H1 (cell line): ENCODE measurements around the gene POU4F2. TPM values are rescaled to one million over a fixed set of nuclear protein-coding genes. Genes with fewer than 3 reads are reported as not detected.

Source experiments
- ASH2L ChIP-seq: fragments of 200-600, 300-600 bp; sonication (generic); IDR thresholded peaks from one replicate; pipeline ENCODE4 v1.7.1; 2017; ENCODE audit warnings: low read length
- CEBPB ChIP-seq: IDR thresholded peaks from 2 replicates; pipeline ENCODE4 v1.6.1; 2012; ENCODE audit warnings: low read depth, low read length
- CHD7 ChIP-seq: fragments of 300-600 bp; sonication (generic); IDR thresholded peaks from 2 replicates; pipeline ENCODE4 v1.7.1; 2012; ENCODE audit warnings: low read length, moderate library complexity, mild to moderate bottlenecking, inconsistent platforms; ENCODE audit not compliant: insufficient replicate concordance
- NANOG ChIP-seq: IDR thresholded peaks from 2 replicates; pipeline ENCODE4 v1.6.1; 2011; ENCODE audit warnings: low read length, low read depth, mild to moderate bottlenecking, inconsistent platforms; ENCODE audit not compliant: insufficient read depth, poor library complexity, severe bottlenecking
- SIX5 ChIP-seq: IDR thresholded peaks from 2 replicates; pipeline ENCODE4 v1.6.1; 2011; ENCODE audit warnings: mild to moderate bottlenecking, low read depth, low read length
- TAF1 ChIP-seq: IDR thresholded peaks from 2 replicates; pipeline ENCODE4 v1.6.1; 2011; ENCODE audit warnings: mild to moderate bottlenecking, low read depth, low read length
- TAF7 ChIP-seq: optimal IDR thresholded peaks from 2 replicates; pipeline ENCODE3; 2011; ENCODE audit warnings: low read depth, mild to moderate bottlenecking, inconsistent platforms, low read length, moderate library complexity, borderline replicate concordance
- YY1 ChIP-seq: IDR thresholded peaks from 2 replicates; pipeline ENCODE4 v1.6.1; 2011; ENCODE audit warnings: low read depth, mild to moderate bottlenecking, low read length
- ZNF274 ChIP-seq: IDR thresholded peaks from 2 replicates; pipeline ENCODE4 v1.7.0; 2012; ENCODE audit warnings: low read length, borderline replicate concordance; ENCODE audit errors: extremely low read depth
- polyA plus RNA-seq, 7 experiments: library from polyadenylated mRNA; depleted of rRNA in 3 of 7; stranded (reverse) in 5 of 7; unstranded in 2 of 7; fragments of >200 nt in 5 of 7; fragments of 200-250 nt in 2 of 7; gene quantifications; 1 replicate in 5 of 7; 2 replicates in 1 of 7; 4 replicates in 1 of 7; pipeline versions ENCODE4 v1.2.1 to v1.2.3, GENCODE V29; 2011 to 2013; ENCODE audit warnings: missing spikeins in 2 of 7, mixed read lengths in 2 of 7
- total RNA-seq: library from RNA; stranded (reverse); fragmentation: NEBNext Ultra II Directional; extraction: Animal tissue kit (Norgen Biotek cat#: 25700); gene quantifications from 2 replicates; pipeline ENCODE4 v1.2.1, GENCODE V29; 2021

POU4F2 gene
- total and polyA plus RNA-seq, 2 of the 8 experiments (the other 6 are each of a cell fraction or from before 2014, with no cell fraction given) = not detected

- TF ChIP-seq CHD7 = no peak
- TF ChIP-seq TAF7 = no peak
- no peak for TF ChIP-seq ASH2L
- TF ChIP-seq CEBPB = no peak
- TF ChIP-seq SIX5 = no peak
- no peak for TF ChIP-seq YY1
- TF ChIP-seq NANOG = no peak
- TF ChIP-seq TAF1 = no peak
- TF ChIP-seq ZNF274 = no peak
- TF ChIP-seq, all 59 proteins: peak for 0
Measured at GRCh38 chr4:146661367-146661766, 22.7 kb downstream of the POU4F2 start (continued).
